Peyer's patch (tissue), 4 donors: ENCODE data around the gene SLC25A29. TPM values are rescaled to one million over a fixed set of nuclear protein-coding genes. Genes with fewer than 3 reads are reported as not detected.
A peak's percentile ranks its signal among the peaks of the same experiment; 100 is the strongest.
"Not testable (repeated sequence)": the region's sequence is repeated elsewhere in the genome, so short reads cannot be mapped to it uniquely, and the experiment has no call there.

ENCODE experiments used
- DNase-seq, 3 donors: peaks; one replicate each; pipeline ENCODE4 v3.0.0-alpha.2; 2017 to 2019
- H3K27ac ChIP-seq, 4 donors: fragments of 200-600 bp; sonication (generic); one replicate each; pipeline ENCODE4 v1.5.1; 2016 to 2019
- H3K27me3 ChIP-seq, 2 donors: fragments of 200-600 bp; sonication (generic); one replicate each; pipeline ENCODE4 v1.5.1; 2019
- H3K36me3 ChIP-seq, 3 donors: fragments of 200-600 bp; sonication (generic); one replicate each; pipeline ENCODE4 v1.5.1; 2016 to 2019
- H3K4me1 ChIP-seq, 4 donors: fragments of 200-600 bp; sonication (generic); one replicate each; pipeline ENCODE4 v1.5.1; 2016 to 2019
- H3K4me3 ChIP-seq, 4 donors: fragments of 200-600 bp; sonication (generic); 1 replicate in 3 of 4; 2 replicates in 1 of 4; pipeline ENCODE4 v1.5.1; 2016 to 2019; ENCODE audit warnings: mild to moderate bottlenecking in 1 of 4
- H3K9me3 ChIP-seq, 4 donors: fragments of 200-600 bp; sonication (generic); one replicate each; pipeline ENCODE4 v1.5.1; 2016 to 2019; ENCODE audit warnings: mild to moderate bottlenecking in 1 of 4
- POLR2A ChIP-seq, 2 donors: fragments of 450-650 bp; IDR thresholded peaks; one replicate each; pipeline ENCODE4 v1.5.1; 2017; ENCODE audit warnings: antibody characterized with exemption in 2 of 2, mild to moderate bottlenecking in 2 of 2, moderate library complexity in 2 of 2
- total RNA-seq, 4 donors: library from RNA; depleted of rRNA; stranded (reverse); fragments of >200 nt; gene quantifications; one replicate each; pipeline ENCODE4 v1.1.0, GENCODE V29; 2016
- TF ChIP-seq, protein P1 (sequence below), 6 experiments: fragments of 450-650 bp in 4 of 6; fragments of 200-600 bp in 2 of 6; sonication (generic) in 1 of 6; IDR thresholded peaks; one replicate each; pipeline ENCODE4 v1.5.1; 2017 to 2019; ENCODE audit warnings: antibody characterized with exemption in 6 of 6, mild to moderate bottlenecking in 3 of 6, moderate library complexity in 1 of 6

The SLC25A29 gene
- total RNA-seq, 4 donors from 2014 or later: 11.0 to 74.5 (median 32.0) TPM

DNA sequence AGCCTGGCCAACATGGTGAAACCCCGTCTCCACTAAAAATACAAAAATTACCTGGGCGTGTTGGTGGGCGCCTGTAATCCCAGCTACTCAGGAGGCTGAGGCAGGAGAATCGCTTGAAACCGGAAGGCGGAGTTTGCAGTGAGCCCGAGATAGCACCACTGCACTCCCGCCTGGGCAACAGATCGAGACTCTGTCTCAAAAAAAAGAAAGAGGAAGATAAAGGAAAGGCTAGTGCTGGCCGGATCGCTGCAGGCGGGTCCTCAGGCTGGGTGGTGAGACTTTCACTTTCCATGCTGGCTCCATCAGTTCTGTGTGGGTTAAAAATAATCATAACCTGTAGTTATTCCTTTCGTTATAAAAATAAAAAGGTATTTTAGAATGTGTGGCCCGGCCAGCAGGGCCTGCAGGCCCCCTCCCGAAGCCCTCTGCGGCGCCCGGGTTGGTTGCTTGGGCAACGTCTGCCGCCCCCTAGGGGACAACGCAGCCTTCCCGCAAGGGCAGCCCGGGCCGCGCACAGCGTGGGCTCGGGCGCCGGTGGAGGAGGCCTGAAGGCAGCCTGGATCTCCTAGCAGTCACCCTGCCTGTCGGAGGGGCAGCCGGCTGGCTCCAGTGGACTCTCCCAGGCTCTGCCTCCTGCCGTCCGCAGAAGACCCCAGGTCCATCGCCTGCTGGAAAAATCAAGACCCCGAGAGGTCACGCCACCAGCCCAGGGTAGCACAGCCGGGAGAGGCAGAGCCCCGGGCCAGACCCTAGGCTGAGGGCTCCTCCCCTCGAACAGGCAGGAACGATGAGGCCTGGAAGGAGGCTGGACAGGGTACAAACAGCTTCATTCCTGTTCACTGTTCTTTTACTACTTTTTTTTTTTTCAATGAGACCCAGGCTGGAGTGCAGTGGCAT is 11.9 kb upstream of the SLC25A29 start:
- Histone ChIP-seq H3K4me1 (peaks cover 0 to 10% (median 3%) of the 10 kb centered on the region in 4 donors), H3K9me3 (no peaks in the 10 kb centered on the region), H3K27ac (peak overlapping the region in 3 of 4 donors; percentile 12 to 59 (median 19)), H3K36me3 (no peaks in the 10 kb centered on the region), H3K4me3 (peak overlapping the region; percentile 41 to 50 (median 42)), H3K27me3 (no peaks in the 10 kb centered on the region)
- TF ChIP-seq, protein P1, sequence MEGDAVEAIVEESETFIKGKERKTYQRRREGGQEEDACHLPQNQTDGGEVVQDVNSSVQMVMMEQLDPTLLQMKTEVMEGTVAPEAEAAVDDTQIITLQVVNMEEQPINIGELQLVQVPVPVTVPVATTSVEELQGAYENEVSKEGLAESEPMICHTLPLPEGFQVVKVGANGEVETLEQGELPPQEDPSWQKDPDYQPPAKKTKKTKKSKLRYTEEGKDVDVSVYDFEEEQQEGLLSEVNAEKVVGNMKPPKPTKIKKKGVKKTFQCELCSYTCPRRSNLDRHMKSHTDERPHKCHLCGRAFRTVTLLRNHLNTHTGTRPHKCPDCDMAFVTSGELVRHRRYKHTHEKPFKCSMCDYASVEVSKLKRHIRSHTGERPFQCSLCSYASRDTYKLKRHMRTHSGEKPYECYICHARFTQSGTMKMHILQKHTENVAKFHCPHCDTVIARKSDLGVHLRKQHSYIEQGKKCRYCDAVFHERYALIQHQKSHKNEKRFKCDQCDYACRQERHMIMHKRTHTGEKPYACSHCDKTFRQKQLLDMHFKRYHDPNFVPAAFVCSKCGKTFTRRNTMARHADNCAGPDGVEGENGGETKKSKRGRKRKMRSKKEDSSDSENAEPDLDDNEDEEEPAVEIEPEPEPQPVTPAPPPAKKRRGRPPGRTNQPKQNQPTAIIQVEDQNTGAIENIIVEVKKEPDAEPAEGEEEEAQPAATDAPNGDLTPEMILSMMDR (IDR thresholded peaks at IDR 0.05): peak; percentile 61 to 89 (median 76)
- no peak for TF ChIP-seq POLR2A (IDR thresholded peaks at IDR 0.05)
- peak; percentile 76 to 87 (median 77) for DNase-seq

DNA sequence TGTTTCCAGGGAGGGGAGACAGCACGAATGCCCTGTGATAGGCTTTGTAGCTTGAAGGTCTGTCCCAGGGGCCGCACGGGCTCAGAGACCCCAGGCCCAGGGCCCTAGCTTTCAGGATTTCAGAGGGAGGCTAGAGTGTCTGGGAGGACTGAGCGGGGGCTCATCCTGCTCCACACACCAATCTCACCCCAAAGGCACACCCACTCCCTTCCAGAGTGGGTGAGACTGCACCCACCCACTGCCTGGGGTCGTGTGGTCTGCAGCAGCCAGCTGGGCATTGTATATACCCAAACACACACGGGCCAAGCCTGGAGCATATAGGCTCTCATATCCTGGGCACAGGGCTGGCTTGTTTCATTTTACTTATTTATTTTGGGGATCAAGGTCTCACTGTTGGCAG is 11.1 kb upstream of the SLC25A29 start:
- Histone ChIP-seq H3K4me1 (peaks cover 0 to 10% (median 3%) of the 10 kb centered on the region in 4 donors), H3K27me3 (no peaks in the 10 kb centered on the region), H3K27ac (no peak overlapping the region), H3K36me3 (no peaks in the 10 kb centered on the region), H3K4me3 (peak overlapping the region in 1 of 4 donors; percentile 50), H3K9me3 (no peaks in the 10 kb centered on the region)
- no peak for DNase-seq
- TF ChIP-seq, protein P1 (IDR thresholded peaks at IDR 0.05): no peak
- TF ChIP-seq POLR2A (IDR thresholded peaks at IDR 0.05): no peak

DNA sequence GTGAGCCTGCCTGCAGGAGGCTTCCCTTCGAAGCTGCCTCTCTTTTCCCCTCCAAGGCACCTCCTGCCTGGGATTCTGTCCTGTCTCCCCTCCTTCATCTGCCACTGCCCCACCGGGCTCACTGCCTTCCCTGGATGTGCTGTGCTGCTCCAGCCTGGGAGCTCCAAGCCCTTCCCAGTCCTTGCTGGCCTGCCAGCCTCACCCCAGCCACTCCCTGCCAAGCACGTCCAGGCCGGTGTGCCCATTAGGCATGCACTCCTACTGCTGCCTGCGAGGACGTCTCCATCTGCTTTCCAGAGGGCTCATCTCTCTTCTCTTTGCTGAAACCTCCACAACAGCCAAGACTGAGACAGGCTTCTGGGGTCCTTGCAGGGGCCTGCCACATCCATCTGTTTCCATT is 8.5 kb upstream of the SLC25A29 start:
- H3K4me1 ChIP-seq: peaks cover 0 to 10% (median 3%) of the 10 kb centered on the region in 4 donors
- TF ChIP-seq, protein P1 (IDR thresholded peaks at IDR 0.05): no peak
- TF ChIP-seq POLR2A (IDR thresholded peaks at IDR 0.05): no peak
- H3K27ac ChIP-seq: no peak overlapping the region
- H3K36me3 ChIP-seq: no peaks in the 10 kb centered on the region
- H3K9me3 ChIP-seq: no peaks in the 10 kb centered on the region
- no peak for DNase-seq
- H3K4me3 ChIP-seq: no peak overlapping the region
- H3K27me3 ChIP-seq: no peaks in the 10 kb centered on the region

DNA sequence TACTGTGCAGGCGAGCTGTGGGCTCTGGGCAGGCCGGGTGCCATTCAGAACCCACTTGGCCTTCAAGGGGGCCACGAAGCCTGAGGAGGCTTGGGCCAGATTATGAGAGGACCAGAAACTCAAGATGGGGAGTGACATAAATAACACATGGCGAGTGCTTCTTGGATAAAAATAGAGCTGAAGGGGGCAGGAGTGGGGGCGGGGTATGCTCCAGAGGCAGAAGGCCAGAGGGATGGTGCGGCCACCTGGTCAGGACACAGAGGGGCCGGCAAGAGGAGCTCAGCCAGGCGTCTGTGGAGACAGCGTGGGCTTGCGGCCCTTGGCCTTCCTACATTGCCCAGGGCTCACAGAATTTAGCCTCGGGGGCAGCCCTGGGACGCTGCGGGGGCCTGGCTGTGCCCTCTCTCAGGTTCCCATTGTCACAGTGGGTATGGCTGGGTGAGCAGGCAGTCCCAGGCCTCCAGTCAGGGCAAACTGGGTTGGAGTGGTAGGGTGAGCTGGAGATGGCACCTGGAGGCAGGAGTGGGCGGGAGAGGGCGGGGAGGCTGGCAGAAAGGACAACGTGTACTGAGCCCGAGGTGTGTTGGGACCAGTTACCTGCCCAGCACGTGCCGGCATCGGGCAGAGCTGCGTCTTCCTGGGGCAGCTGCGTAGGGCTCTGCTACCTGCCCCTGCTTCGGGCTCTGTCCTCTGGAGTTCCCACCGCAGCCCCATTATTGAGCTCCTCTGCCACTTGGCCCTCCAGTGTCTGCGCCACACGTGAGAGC is 7.4 kb upstream of the SLC25A29 start:
- Histone ChIP-seq H3K9me3 (no peaks in the 10 kb centered on the region), H3K27ac (no peak overlapping the region), H3K27me3 (no peaks in the 10 kb centered on the region), H3K36me3 (no peaks in the 10 kb centered on the region), H3K4me1 (peaks cover 0 to 10% (median 2%) of the 10 kb centered on the region in 4 donors), H3K4me3 (no peak overlapping the region)
- no peak for TF ChIP-seq POLR2A (IDR thresholded peaks at IDR 0.05)
- TF ChIP-seq, protein P1 (IDR thresholded peaks at IDR 0.05): no peak
- no peak for DNase-seq

DNA sequence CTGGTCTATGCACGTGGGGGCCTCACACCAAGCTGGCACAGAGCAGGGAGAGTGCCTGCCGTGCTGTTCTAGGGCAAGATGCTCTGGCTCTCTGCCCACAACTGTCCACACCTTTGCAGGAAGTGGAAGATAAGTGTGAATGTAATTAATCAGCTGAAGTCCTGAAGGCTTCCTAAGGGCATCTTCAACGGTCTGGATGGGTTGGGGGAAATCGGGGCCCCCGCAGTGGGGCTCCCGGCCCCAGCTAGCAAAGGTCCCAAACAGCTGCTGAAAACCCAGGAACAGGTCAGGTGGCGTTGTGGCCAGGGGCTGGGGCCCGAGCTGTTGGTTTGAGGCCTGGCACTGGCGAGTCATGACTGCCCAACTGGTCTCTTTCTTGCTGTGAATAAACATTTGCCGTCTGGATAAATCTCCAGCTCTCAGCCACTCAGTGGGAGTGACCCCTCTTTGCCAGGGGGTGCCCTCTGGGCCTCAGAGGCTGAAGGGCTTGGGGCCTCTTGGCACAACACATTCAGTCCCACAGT is 6.7 kb upstream of the SLC25A29 start:
- no peak for TF ChIP-seq POLR2A (IDR thresholded peaks at IDR 0.05)
- TF ChIP-seq, protein P1 (IDR thresholded peaks at IDR 0.05): no peak
- H3K4me3 ChIP-seq: no peak overlapping the region
- no peak overlapping the region for H3K27ac ChIP-seq
- H3K4me1 ChIP-seq: peaks cover 0 to 7% (median 0%) of the 10 kb centered on the region in 4 donors
- no peak for DNase-seq
- H3K9me3 ChIP-seq: no peaks in the 10 kb centered on the region
- no peaks in the 10 kb centered on the region for H3K36me3 ChIP-seq
- no peaks in the 10 kb centered on the region for H3K27me3 ChIP-seq

DNA sequence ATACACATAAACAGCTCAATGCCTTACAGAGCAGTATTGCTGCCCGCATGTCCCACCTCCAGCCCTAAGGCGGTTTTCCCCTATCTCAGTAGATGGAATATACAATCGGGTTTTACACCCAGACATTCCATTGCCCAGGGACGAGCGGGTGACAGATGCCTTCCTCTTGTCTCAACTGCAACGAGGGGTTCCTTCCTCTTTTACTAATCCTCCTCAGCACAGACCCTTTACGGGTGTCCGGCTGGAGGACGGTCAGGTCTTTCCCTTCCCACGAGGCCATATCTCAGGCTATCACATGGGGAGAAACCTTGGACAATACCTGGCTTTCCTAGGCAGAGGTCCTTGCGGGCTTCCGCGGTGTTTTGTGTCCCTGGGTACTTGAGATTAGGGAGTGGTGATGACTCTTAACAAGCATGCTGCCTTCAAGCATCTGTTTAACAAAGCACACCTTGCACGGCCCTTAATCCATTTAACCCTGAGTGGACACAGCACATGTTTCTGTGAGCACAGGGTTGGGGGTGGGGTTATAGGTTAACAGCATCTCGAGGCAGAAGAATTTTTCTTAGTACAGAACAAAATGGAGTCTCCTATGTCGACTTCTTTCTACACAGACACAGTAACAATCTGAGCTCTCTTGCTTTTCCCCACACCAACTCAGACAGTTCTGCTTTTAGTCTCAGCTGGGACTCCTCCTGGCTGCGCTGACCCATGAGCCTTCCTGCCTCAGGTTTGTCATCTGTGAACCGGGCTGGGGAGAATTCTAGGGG is 6.0 kb upstream of the SLC25A29 start:
- not testable (repeated sequence) for H3K9me3 ChIP-seq, H3K4me3 ChIP-seq, H3K27me3 ChIP-seq, H3K36me3 ChIP-seq, DNase-seq
- H3K27ac ChIP-seq: peak overlapping the region in 1 of 4 donors; percentile 5
- peaks cover 0 to 10% (median 1%) of the 10 kb centered on the region in 4 donors for H3K4me1 ChIP-seq
